ENCODE results near the gene PPL. TPM values are rescaled to one million over a fixed set of nuclear protein-coding genes. Genes with fewer than 3 reads are reported as not detected.

Gene PPL
- total RNA-seq, 1 experiment from 2014 or later = 0.04 TPM

DNA sequence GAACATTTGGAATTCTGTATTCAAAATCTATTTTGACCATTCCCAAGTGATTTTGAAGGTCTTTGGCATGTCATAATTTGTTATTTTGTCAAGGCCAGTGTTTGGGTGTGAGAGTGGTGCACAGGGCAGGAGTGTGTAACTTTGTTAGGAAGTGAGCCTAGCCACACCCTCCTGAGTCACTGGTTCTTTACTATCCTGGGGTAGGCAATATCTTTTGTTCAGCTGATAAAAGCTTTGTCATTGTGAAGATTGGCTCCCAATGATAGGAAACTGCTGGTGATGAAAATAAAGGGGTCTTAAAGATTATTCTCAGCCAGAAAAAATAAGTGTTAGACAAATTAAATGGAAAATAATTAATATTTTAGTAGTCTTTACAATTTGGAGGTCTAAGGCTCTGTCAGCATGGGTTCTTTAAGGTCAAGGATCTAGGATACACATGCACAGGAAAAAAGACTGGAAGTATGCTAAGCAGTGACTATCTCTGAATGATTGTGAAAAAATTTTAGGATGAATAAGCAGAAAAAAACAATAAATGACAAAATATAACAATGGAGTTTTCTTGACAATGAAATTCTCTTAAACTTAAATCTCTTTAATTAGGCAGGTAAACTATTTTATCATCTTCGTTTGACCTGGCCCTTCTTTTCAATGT lies 84.6 kb downstream of the PPL start:
- Histone ChIP-seq H3K9me3 (ENCODE audit: low read depth, low read length, poor library complexity, severe bottlenecking) (no peaks in the 10 kb centered on the region), H3K4me3 (ENCODE audit: low read depth, low read length, poor library complexity, severe bottlenecking) (no peak overlapping the region), H3K27me3 (replicated peaks; ENCODE audit: insufficient read depth, low read depth, low read length, poor library complexity) (no peaks in the 10 kb centered on the region), H3K4me1 (ENCODE audit: insufficient read depth, low read length, poor library complexity, severe bottlenecking) (peaks cover 8% of the 10 kb centered on the region), H3K36me3 (ENCODE audit: insufficient read depth, low read length, poor library complexity, severe bottlenecking) (peaks cover 35% of the 10 kb centered on the region), H3K27ac (ENCODE audit: low read depth, low read length, poor library complexity, severe bottlenecking) (no peak overlapping the region)
- no TSS peak for BruUV-seq (replicated peaks)
- ChIA-PET POLR2A (ENCODE audit: low non-redundant PET) (no interaction called here), CTCF (no interaction called here)
- intact Hi-C loops (cut with micrococcal nuclease; ENCODE audit: unreplicated experiment) = no loop called here
- DNase-seq (ENCODE audit: low spot score) = no peak
- no peak for TF ChIP-seq CTCF (conservative IDR thresholded peaks at IDR 0.05; ENCODE audit: low read depth, low read length)
- no peak for TF ChIP-seq EZH2 (IDR thresholded peaks at IDR 0.05; ENCODE audit: borderline replicate concordance, low read depth, low read length, poor library complexity, severe bottlenecking)

GRCh38 chr16:4850211-4850610 lies 86.7 kb downstream of the PPL start:
- Histone ChIP-seq H3K36me3 (ENCODE audit: insufficient read depth, low read length, poor library complexity, severe bottlenecking) (peaks cover 23% of the 10 kb centered on the region), H3K27me3 (replicated peaks; ENCODE audit: insufficient read depth, low read depth, low read length, poor library complexity) (no peaks in the 10 kb centered on the region), H3K4me1 (ENCODE audit: insufficient read depth, low read length, poor library complexity, severe bottlenecking) (peaks cover 8% of the 10 kb centered on the region), H3K27ac (ENCODE audit: low read depth, low read length, poor library complexity, severe bottlenecking) (no peak overlapping the region), H3K4me3 (ENCODE audit: low read depth, low read length, poor library complexity, severe bottlenecking) (no peak overlapping the region), H3K9me3 (ENCODE audit: low read depth, low read length, poor library complexity, severe bottlenecking) (no peaks in the 10 kb centered on the region)
- no peak for DNase-seq (ENCODE audit: low spot score)
- ChIA-PET POLR2A (ENCODE audit: low non-redundant PET) (no interaction called here), CTCF (no interaction called here)
- TF ChIP-seq EZH2 (IDR thresholded peaks at IDR 0.05; ENCODE audit: borderline replicate concordance, low read depth, low read length, poor library complexity, severe bottlenecking) (no peak), CTCF (conservative IDR thresholded peaks at IDR 0.05; ENCODE audit: low read depth, low read length) (no peak)
- intact Hi-C loops (cut with micrococcal nuclease; ENCODE audit: unreplicated experiment) = no loop called here
- BruUV-seq (replicated peaks) = no TSS peak

- ChIA-PET POLR2A (ENCODE audit: low non-redundant PET) (no interaction called here), CTCF (no interaction called here)
- H3K27ac ChIP-seq (ENCODE audit: low read depth, low read length, poor library complexity, severe bottlenecking) = peak overlapping the region; percentile 97
- no peaks in the 10 kb centered on the region for H3K9me3 ChIP-seq (ENCODE audit: low read depth, low read length, poor library complexity, severe bottlenecking)
- DNase-seq (ENCODE audit: low spot score) = peak; percentile 70
- no peaks in the 10 kb centered on the region for H3K27me3 ChIP-seq (replicated peaks; ENCODE audit: insufficient read depth, low read depth, low read length, poor library complexity)
- H3K36me3 ChIP-seq (ENCODE audit: insufficient read depth, low read length, poor library complexity, severe bottlenecking) = peaks cover 27% of the 10 kb centered on the region
- no peak for TF ChIP-seq EZH2 (IDR thresholded peaks at IDR 0.05; ENCODE audit: borderline replicate concordance, low read depth, low read length, poor library complexity, severe bottlenecking)
- no peak for TF ChIP-seq CTCF (conservative IDR thresholded peaks at IDR 0.05; ENCODE audit: low read depth, low read length)
- peaks cover 8% of the 10 kb centered on the region for H3K4me1 ChIP-seq (ENCODE audit: insufficient read depth, low read length, poor library complexity, severe bottlenecking)
- no TSS peak for BruUV-seq (replicated peaks)
- intact Hi-C loops (cut with micrococcal nuclease; ENCODE audit: unreplicated experiment) = loop anchor here (10.0 kb wide), 1 partner anchor 247 kb away; the partner anchor contains the start of gene EEF2KMT
- H3K4me3 ChIP-seq (ENCODE audit: low read depth, low read length, poor library complexity, severe bottlenecking) = peak overlapping the region; percentile 99
These were observed 89.0 kb downstream of the PPL start for GRCh38 chr16:4847774-4848587.
